MG63 (cell line): ENCODE measurements around the gene AFF3. TPM values are rescaled to one million over a fixed set of nuclear protein-coding genes. Genes with fewer than 3 reads are reported as not detected.

Experiments
- DNase-seq: peaks from one replicate; pipeline ENCODE4 v3.0.0-alpha.2; 2020
- H3K27me3 ChIP-seq: fragments of 250-450 bp; sonication (Bioruptor Pico); 2 replicates; pipeline ENCODE4 v1.5.1; 2020; ENCODE audit warnings: mild to moderate bottlenecking, moderate library complexity
- H3K36me3 ChIP-seq: fragments of 250-450 bp; sonication (Bioruptor Pico); 2 replicates; pipeline ENCODE4 v1.5.1; 2020; ENCODE audit warnings: mild to moderate bottlenecking, moderate library complexity
- H3K4me3 ChIP-seq: fragments of 250-450 bp; sonication (Bioruptor Pico); 2 replicates; pipeline ENCODE4 v1.5.1; 2020; ENCODE audit warnings: mild to moderate bottlenecking, moderate library complexity
- H3K9me3 ChIP-seq: fragments of 250-450 bp; sonication (Bioruptor Pico); 2 replicates; pipeline ENCODE4 v1.5.1; 2020; ENCODE audit warnings: mild to moderate bottlenecking, moderate library complexity
- total RNA-seq: library from RNA; depleted of rRNA; stranded (reverse); fragments of >200 nt; shearing (Covaris generic); gene quantifications from 2 replicates; pipeline ENCODE4 v1.2.3, GENCODE V29; 2014; ENCODE audit warnings: low replicate concordance

AFF3 gene
- total RNA-seq, 1 experiment from 2014 or later: 6.1 TPM

GRCh38 chr2:100067784-100068183 is 74.6 kb downstream of the AFF3 start:
- no peaks in the 10 kb centered on the region; the same call in 1 of the 2 replicates for H3K9me3 ChIP-seq
- no peak overlapping the region for H3K4me3 ChIP-seq
- no peaks in the 10 kb centered on the region for H3K36me3 ChIP-seq
- H3K27me3 ChIP-seq: no peaks in the 10 kb centered on the region
- DNase-seq: no peak

GRCh38 chr2:100066856-100067255 is 75.5 kb downstream of the AFF3 start:
- Histone ChIP-seq H3K4me3 (no peak overlapping the region), H3K9me3 (no peaks in the 10 kb centered on the region; the same call in 1 of the 2 replicates), H3K36me3 (no peaks in the 10 kb centered on the region), H3K27me3 (no peaks in the 10 kb centered on the region)
- DNase-seq: no peak

GRCh38 chr2:100066246-100066645 is 76.1 kb downstream of the AFF3 start:
- Histone ChIP-seq H3K36me3 (no peaks in the 10 kb centered on the region), H3K9me3 (no peaks in the 10 kb centered on the region; the same call in 1 of the 2 replicates), H3K4me3 (no peak overlapping the region), H3K27me3 (no peaks in the 10 kb centered on the region)
- DNase-seq: no peak

- Histone ChIP-seq H3K27me3 (no peaks in the 10 kb centered on the region), H3K9me3 (no peaks in the 10 kb centered on the region; the same call in 1 of the 2 replicates), H3K36me3 (no peaks in the 10 kb centered on the region), H3K4me3 (no peak overlapping the region)
- DNase-seq: no peak
Measured at GRCh38 chr2:100064592-100065428, 77.6 kb downstream of the AFF3 start.

- no peak overlapping the region for H3K4me3 ChIP-seq
- H3K36me3 ChIP-seq: no peaks in the 10 kb centered on the region
- no peaks in the 10 kb centered on the region for H3K27me3 ChIP-seq
- H3K9me3 ChIP-seq: no peaks in the 10 kb centered on the region; the same call in 1 of the 2 replicates
- DNase-seq: no peak
Measured at GRCh38 chr2:100064165-100064564, 78.2 kb downstream of the AFF3 start.

GRCh38 chr2:100063459-100063953 is 78.9 kb downstream of the AFF3 start:
- no peaks in the 10 kb centered on the region; the same call in 1 of the 2 replicates for H3K9me3 ChIP-seq
- H3K27me3 ChIP-seq: no peaks in the 10 kb centered on the region
- H3K4me3 ChIP-seq: no peak overlapping the region
- no peaks in the 10 kb centered on the region for H3K36me3 ChIP-seq
- DNase-seq: no peak

- no peaks in the 10 kb centered on the region for H3K27me3 ChIP-seq
- no peaks in the 10 kb centered on the region; the same call in 1 of the 2 replicates for H3K9me3 ChIP-seq
- no peak for DNase-seq
- no peaks in the 10 kb centered on the region for H3K36me3 ChIP-seq
- H3K4me3 ChIP-seq: no peak overlapping the region
Measured at GRCh38 chr2:100062336-100062735, 80.1 kb downstream of the AFF3 start.

- no peak for DNase-seq
- no peaks in the 10 kb centered on the region for H3K27me3 ChIP-seq
- no peaks in the 10 kb centered on the region for H3K36me3 ChIP-seq
- H3K4me3 ChIP-seq: no peak overlapping the region
- no peaks in the 10 kb centered on the region; the same call in 1 of the 2 replicates for H3K9me3 ChIP-seq
Measured at GRCh38 chr2:100060875-100061274, 81.5 kb downstream of the AFF3 start.

GRCh38 chr2:100059638-100060037 is 82.8 kb downstream of the AFF3 start:
- Histone ChIP-seq H3K36me3 (no peaks in the 10 kb centered on the region), H3K27me3 (no peaks in the 10 kb centered on the region), H3K4me3 (no peak overlapping the region), H3K9me3 (no peaks in the 10 kb centered on the region; the same call in 1 of the 2 replicates)
- DNase-seq: no peak

GRCh38 chr2:100057901-100058261 is 84.5 kb downstream of the AFF3 start:
- DNase-seq: no peak
- Histone ChIP-seq H3K9me3 (peaks cover 4% of the 10 kb centered on the region; the same call in 1 of the 2 replicates), H3K36me3 (no peaks in the 10 kb centered on the region; the same call in 1 of the 2 replicates), H3K27me3 (no peaks in the 10 kb centered on the region), H3K4me3 (no peak overlapping the region)

GRCh38 chr2:100054426-100054825 is 88.0 kb downstream of the AFF3 start:
- no peaks in the 10 kb centered on the region for H3K27me3 ChIP-seq
- peak; percentile 21 for DNase-seq

GRCh38 chr2:100053087-100053885 is 89.1 kb downstream of the AFF3 start:
- peaks cover 4% of the 10 kb centered on the region; the same call in 1 of the 2 replicates for H3K9me3 ChIP-seq
- DNase-seq: no peak
- H3K36me3 ChIP-seq: no peaks in the 10 kb centered on the region; the same call in 1 of the 2 replicates
- H3K27me3 ChIP-seq: no peaks in the 10 kb centered on the region
- H3K4me3 ChIP-seq: no peak overlapping the region

More at GRCh38 chr2:100054426-100054825, 88.0 kb downstream of the AFF3 start:
- Histone ChIP-seq H3K9me3 (peaks cover 4% of the 10 kb centered on the region; the same call in 1 of the 2 replicates), H3K36me3 (no peaks in the 10 kb centered on the region; the same call in 1 of the 2 replicates), H3K4me3 (no peak overlapping the region)

- no peak for DNase-seq
- Histone ChIP-seq H3K27me3 (no peaks in the 10 kb centered on the region), H3K36me3 (no peaks in the 10 kb centered on the region; the same call in 1 of the 2 replicates), H3K4me3 (no peak overlapping the region), H3K9me3 (peaks cover 4% of the 10 kb centered on the region; the same call in 1 of the 2 replicates)
Measured at GRCh38 chr2:100052650-100053049, 89.7 kb downstream of the AFF3 start.

GRCh38 chr2:100051253-100051652 is 91.1 kb downstream of the AFF3 start:
- Histone ChIP-seq H3K9me3 (peaks cover 4% of the 10 kb centered on the region; the same call in 1 of the 2 replicates), H3K27me3 (no peaks in the 10 kb centered on the region), H3K36me3 (no peaks in the 10 kb centered on the region; the same call in 1 of the 2 replicates), H3K4me3 (no peak overlapping the region)
- no peak for DNase-seq

- no peak for DNase-seq
- Histone ChIP-seq H3K36me3 (no peaks in the 10 kb centered on the region; the same call in 1 of the 2 replicates), H3K4me3 (no peak overlapping the region), H3K9me3 (peaks cover 4% of the 10 kb centered on the region; the same call in 1 of the 2 replicates), H3K27me3 (no peaks in the 10 kb centered on the region)
Measured at GRCh38 chr2:100050685-100051084, 91.7 kb downstream of the AFF3 start.

GRCh38 chr2:100046961-100047947 is 95.1 kb downstream of the AFF3 start:
- no peak overlapping the region for H3K4me3 ChIP-seq
- no peaks in the 10 kb centered on the region for H3K27me3 ChIP-seq
- no peak for DNase-seq
- H3K9me3 ChIP-seq: no peaks in the 10 kb centered on the region
- no peaks in the 10 kb centered on the region for H3K36me3 ChIP-seq
